Measurements from ENCODE around the gene IFITM5.

- TF ChIP-seq POLR2A (IDR thresholded peaks at IDR 0.05) = no peak
- no peak for TF ChIP-seq CTCF (IDR thresholded peaks at IDR 0.05)
Measured at GRCh38 chr11:297051-297585, 2.2 kb downstream of the IFITM5 start.

All from right lobe of liver (tissue), 4 donors.